ENCODE results near the gene MGAT4A.
"Not testable (repeated sequence)": the region's sequence is repeated elsewhere in the genome, so short reads cannot be mapped to it uniquely, and the experiment has no call there.

The MGAT4A gene

DNA sequence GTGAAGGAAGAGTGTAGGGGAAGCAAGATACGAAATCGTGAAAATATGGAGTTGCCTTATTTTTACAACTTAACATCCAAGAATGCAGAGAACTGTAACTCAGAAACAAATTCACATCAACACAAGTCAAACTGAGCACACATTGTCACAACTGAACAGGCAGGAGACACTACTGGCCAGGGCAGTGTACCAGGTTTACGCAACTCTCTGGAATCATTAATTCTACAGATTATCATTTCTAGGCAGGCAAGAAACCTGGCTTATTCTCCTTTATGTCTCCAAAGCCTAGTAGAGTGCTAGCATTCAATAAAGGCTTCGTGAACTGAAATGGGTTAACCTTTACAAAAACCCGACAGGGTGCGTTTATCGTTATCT is 123.2 kb downstream of the MGAT4A start:
- DNase-seq (ENCODE audit: low read depth in 2 of 2), result no peak

DNA sequence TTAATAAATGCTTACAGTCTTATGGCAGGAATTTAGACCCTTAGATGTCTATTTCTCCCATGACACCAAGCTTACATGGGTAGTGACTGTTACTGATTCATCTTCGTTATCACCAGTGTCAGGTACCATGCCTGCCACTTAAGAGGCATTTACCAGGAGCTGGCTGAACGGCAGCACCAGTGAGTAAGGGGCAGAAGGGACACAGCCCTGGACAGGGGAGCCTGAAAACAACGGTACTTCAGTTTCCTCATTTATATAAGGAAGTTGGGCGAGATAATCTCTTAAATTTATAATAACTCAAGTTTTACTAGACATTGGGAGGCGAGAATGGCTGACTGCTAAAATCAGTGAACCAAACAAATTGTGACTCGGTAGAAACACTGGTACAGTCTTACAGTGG is 123.8 kb downstream of the MGAT4A start:
- no peak for DNase-seq (ENCODE audit: low read depth in 2 of 2)

DNA sequence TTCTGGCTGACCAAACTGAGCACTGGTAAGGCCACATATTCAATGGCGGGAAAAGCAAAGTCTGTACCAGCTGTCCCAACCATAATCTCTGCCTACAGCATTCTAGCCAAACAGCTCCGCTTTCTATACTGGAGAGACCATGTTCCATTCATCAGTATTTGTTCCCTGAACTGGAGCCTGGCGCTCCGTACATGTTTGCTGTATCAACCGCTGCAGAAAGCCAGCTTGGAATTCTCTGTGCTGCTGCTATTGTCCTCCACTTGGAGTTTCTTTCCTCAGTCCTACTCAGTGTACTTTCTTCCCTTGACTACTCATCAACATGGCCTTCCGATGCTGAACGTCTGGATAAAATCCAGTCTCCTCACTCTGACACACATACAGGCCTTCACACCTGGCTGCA is 124.5 kb downstream of the MGAT4A start:
- no peak for DNase-seq (ENCODE audit: low read depth in 2 of 2)

GRCh38 chr2:98605076-98605475 is 125.9 kb downstream of the MGAT4A start:
- DNase-seq (ENCODE audit: low read depth in 2 of 2), result no peak

- no peak for DNase-seq (ENCODE audit: low read depth in 2 of 2)
Measured at GRCh38 chr2:98604547-98604946, 126.4 kb downstream of the MGAT4A start.

DNA sequence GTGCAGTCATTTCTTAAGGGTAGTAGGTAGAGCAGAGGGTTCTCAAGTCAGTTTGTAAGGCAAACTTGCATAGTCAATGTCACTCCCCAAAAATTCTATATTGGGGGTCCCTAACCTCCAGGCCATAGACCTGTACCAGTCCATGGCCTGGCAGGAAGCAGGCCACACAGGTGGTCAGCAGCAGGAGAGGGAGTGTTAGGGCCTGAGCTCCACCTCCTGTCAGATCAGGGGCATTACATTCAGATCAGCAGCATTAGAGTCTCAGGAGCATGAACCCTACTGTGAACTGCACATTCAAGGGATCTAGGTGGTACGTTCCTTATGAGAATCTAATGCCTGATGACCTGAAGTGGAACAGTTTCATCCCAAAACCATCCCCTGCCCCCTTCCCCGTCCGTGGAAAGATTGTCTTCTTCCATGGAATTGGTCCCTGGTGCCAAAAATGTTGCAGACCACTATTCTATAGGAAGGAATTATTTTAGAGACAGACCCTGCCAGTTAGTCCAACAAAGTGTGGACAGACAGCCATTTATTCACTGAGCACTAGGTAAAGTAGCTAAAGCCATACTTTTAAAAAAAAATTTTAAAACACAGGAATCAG is 129.3 kb downstream of the MGAT4A start:
- DNase-seq (ENCODE audit: low read depth in 2 of 2), result no peak

GRCh38 chr2:98598781-98599428 is 132.0 kb downstream of the MGAT4A start:
- no peak for DNase-seq (ENCODE audit: low read depth in 2 of 2)

GRCh38 chr2:98594665-98595064 is 136.3 kb downstream of the MGAT4A start:
- DNase-seq (ENCODE audit: low read depth in 2 of 2), result not testable (repeated sequence)

DNA sequence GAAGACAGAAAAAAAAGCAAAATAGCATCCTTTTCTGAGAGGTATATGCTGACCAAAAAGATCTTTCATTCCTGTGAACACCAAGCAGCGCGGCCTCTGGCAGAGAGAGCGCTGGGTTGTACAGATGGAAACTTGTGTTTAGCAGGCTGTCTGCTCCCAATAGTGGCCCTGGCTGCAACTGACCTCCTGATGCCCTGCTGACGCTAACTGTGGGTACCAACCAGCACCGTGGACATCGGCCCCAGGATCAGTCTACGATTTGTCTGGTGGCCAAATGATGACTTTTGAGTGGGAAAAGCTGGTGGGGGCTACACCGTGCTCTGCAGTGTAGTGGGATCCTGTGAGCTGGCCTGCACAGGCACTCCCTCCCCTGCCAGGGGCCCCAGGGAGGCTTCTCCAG is 138.4 kb downstream of the MGAT4A start:
- DNase-seq (ENCODE audit: low read depth in 2 of 2), result no peak

DNA sequence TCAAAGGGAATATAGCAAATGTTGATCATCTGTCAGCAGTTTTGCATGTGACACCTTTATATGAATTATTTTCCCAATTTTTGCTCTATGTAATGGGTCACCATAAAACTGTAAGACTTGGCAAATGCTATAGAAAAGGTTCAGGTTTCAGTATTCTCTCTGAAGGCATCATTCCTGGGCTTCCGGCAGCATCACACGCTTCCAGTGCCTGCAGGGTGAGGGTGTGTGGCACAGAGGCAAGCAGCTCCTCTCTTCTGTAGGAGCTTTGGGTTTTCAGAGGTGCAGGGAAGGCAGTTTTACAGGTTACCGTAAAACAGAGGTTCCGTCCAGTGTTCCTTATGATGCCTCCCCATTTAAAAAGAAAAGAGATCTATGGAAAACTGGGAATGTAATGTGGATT is 141.4 kb downstream of the MGAT4A start:
- no peak for DNase-seq (ENCODE audit: low read depth in 2 of 2)

DNA sequence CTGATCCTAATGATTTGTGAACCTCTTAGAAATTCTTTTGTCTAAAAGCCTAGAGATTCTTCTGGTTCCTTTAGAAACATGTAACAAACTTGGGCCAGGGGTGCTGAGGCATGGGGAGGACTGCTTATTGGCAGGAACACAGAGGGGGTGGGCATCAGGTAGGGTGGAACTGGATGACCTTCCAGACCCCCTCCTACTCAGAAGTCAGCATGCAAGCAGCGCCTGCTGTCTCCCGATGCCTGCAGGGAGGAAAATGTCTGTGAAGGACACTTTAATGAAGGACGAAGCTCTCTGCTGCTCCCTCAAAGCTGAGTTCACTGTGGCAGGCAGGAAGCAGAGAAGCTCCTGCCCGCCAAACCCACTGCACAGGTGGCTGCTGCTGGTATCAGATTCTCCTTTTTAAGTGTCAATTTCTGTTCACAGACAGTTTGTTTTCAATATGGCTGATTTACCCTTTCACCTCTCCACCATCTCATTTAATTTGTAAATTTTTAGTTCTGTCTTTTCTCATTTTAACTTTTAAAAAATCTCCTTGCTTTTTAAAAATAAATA is 142.0 kb downstream of the MGAT4A start:
- DNase-seq (ENCODE audit: low read depth in 2 of 2), result no peak

DNA sequence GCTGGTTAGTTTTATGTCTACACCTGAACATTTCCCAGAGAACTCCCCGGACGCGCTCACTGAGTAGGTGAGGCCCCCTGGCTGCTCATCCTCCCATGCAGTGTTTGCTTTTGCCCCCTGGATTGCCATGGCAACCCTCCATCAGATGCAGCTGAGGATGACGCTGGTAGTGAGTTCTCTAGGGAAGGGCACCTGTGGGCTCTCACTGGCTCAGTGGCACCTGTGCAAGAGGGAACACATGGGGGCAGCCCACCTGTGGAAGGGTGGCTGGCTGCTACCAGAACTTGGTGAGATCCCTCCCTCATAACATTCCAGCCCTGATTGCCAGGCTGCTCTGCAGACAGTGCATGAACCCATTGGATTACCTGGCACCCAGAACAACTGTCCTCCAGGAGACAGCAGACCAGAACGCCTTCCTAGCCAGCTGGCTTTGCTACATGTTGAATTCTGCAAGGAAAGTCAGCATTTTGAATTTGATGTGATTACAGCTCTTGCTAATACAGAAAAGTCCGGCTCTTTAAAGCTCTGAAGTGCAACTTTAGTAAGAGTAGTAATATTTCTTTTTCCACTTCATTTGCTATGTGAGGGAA is 144.3 kb downstream of the MGAT4A start:
- DNase-seq (ENCODE audit: low read depth in 2 of 2), result no peak

- no peak for DNase-seq (ENCODE audit: low read depth in 2 of 2)
Measured at GRCh38 chr2:98585386-98585785, 145.5 kb downstream of the MGAT4A start.

DNA sequence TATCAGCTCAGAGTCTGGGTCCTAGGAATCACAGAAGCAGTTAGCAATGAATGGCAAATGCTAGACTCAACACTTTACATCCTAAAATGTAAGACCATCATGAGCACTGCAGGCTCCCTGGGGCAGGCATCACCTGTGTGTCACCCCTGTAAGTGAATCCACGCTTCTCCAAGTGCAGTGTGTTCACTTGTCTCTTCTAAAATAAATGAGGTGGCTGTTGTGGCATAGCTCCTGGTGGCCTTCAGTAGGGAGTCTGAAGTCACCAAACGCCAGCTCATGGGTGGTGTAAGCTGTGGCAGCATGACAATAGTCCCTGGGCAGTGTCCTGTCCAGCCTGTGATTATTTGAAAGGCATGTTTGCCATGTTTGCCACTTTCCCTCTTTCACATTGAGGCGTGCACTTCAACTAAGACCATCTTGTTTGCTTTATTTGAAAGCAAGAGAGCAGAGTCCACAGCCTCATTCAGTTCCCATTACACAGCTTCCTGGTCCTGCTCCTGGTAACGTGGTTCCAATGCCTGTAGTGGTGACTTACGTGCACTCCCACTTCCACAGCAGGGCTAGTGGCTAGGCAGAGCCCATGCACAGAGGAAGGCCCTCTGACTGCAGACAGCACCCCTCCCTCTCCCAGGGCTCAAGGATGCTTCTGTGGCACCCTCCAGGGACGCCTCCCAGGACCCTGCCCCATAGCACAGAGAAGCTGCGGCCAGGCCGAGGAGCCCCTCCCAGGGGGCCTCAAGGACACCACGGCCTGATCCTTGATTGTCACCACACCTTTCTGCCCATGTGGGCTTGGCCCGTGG is 146.9 kb downstream of the MGAT4A start:
- no peak for DNase-seq (ENCODE audit: low read depth in 2 of 2)

GRCh38 chr2:98583276-98583675 is 147.7 kb downstream of the MGAT4A start:
- DNase-seq (ENCODE audit: low read depth in 2 of 2), result no peak

- DNase-seq (ENCODE audit: low read depth in 2 of 2), result no peak
Measured at GRCh38 chr2:98582523-98582922, 148.4 kb downstream of the MGAT4A start.

DNA sequence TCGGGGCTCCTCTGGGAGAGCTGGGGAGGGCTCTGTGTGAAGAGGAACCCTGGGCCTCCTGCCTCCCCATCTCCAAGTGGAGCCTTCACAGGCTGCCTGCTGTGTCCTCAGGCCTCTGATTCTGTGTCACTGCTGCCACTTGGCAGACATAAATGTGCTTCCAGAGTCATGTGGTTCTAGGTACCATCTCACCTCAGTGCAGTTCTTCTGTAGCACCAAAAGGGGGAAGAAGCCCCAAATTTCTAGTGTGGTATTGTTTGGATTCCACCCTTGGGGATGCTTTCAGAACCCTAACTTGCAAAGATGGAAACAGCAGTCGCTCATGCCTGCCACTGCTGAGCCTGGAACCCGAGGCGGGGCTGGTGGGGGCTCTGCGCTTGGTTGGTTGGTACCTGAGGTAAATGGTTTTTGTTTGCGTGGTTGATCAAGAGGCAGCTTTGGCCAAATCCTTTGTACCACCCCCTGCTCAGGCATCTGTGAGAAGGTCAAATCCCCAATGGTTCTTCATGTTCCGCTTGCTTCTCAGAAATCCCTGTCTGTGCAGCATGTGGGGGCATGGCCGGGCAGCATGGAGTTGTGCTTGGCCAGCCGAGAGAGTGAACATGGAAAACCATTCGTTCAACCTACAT is 150.2 kb downstream of the MGAT4A start:
- DNase-seq (ENCODE audit: low read depth in 2 of 2), result no peak

- no peak for DNase-seq (ENCODE audit: low read depth in 2 of 2)
Measured at GRCh38 chr2:98579926-98580325, 151.0 kb downstream of the MGAT4A start.

DNA sequence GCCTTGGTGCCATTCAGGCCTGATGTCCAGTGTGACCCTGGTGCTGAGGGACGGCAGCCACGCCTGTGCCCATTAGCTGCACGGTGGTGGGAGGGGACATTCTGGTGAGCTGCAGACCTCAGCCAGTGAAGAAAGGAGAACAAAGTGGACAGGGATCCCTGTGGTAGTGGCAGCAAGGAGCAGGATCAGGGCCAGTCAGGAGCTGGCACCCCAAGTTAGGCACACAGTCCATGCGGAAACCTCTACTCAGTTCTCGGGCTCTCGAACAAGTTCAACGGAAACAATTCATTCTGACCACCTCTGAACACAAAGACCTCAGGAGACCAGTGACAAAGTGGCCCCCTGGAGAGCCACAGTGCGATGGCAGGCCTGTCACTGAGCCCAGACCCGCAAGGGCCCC is 152.7 kb downstream of the MGAT4A start:
- DNase-seq (ENCODE audit: low read depth in 2 of 2), result no peak

GRCh38 chr2:98577313-98577712 is 153.6 kb downstream of the MGAT4A start:
- DNase-seq (ENCODE audit: low read depth in 2 of 2), result no peak

GRCh38 chr2:98576666-98577312 is 154.1 kb downstream of the MGAT4A start:
- no peak for DNase-seq (ENCODE audit: low read depth in 2 of 2)

Data from stimulated activated CD8-positive, alpha-beta memory T cell treated with anti-CD3 and anti-CD28 coated beads, Interleukin-2, amount 100 ng/mL, for 48 hours (primary cell).